Nephron progenitor cell (in vitro differentiated cells): ENCODE data around the gene SLC1A7.
"Not testable (repeated sequence)": the region's sequence is repeated elsewhere in the genome, so short reads cannot be mapped to it uniquely, and the experiment has no call there.

ENCODE experiments used
- DNase-seq: peaks from one replicate; pipeline ENCODE4 v3.0.0; 2021
- H3K27ac Mint-ChIP-seq: 2 replicates; pipeline ENCODE4 v1.8.0; 2021; ENCODE audit warnings: mild to moderate bottlenecking, moderate library complexity, mixed read lengths
- H3K27me3 Mint-ChIP-seq: 2 replicates; pipeline ENCODE4 v1.8.0; 2021; ENCODE audit warnings: mild to moderate bottlenecking, low read depth, mixed read lengths; ENCODE audit not compliant: poor library complexity
- H3K36me3 Mint-ChIP-seq: 2 replicates; pipeline ENCODE4 v1.8.0; 2021; ENCODE audit warnings: low read depth, mixed read lengths
- H3K4me1 Mint-ChIP-seq: 2 replicates; pipeline ENCODE4 v1.8.0; 2021; ENCODE audit warnings: mixed read lengths
- H3K4me3 Mint-ChIP-seq: 2 replicates; pipeline ENCODE4 v1.8.0; 2021; ENCODE audit warnings: mild to moderate bottlenecking, moderate library complexity, mixed read lengths
- H3K9me3 Mint-ChIP-seq: 2 replicates; pipeline ENCODE4 v1.8.0; 2021; ENCODE audit warnings: mild to moderate bottlenecking, moderate library complexity, mixed read lengths
- CTCF ChIP-seq: fragments of 200-600 bp; sonication (generic); IDR thresholded peaks from 2 replicates; pipeline ENCODE4 v1.5.0; 2021; ENCODE audit warnings: antibody characterized with exemption

The SLC1A7 gene

DNA sequence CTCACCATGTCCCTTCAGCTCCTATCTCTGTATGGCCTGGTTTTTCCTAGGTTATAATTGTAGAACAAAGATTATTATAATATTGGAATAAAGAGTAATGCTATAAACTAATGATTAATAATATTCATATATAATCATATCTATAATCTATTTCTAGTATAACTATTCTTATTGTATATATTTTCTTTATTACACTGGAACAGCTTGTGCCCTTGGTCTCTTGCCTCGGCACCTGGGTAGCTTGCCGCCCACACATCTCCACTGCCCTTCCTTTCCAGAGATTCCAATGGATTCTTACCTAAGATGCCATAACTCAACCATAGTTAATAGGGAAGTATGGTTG lies 43.5 kb upstream of the SLC1A7 start:
- not testable (repeated sequence) for H3K36me3 Mint-ChIP-seq, H3K4me1 Mint-ChIP-seq
- peak; percentile 50 for TF ChIP-seq CTCF

GRCh38 chr1:53183095-53183990 lies 40.9 kb upstream of the SLC1A7 start:
- no peak for DNase-seq
- H3K36me3 Mint-ChIP-seq: no peaks in the 10 kb centered on the region
- no peak overlapping the region for H3K4me3 Mint-ChIP-seq
- peaks cover 15% of the 10 kb centered on the region for H3K27me3 Mint-ChIP-seq
- no peak for TF ChIP-seq CTCF
- no peaks in the 10 kb centered on the region for H3K4me1 Mint-ChIP-seq
- H3K9me3 Mint-ChIP-seq: no peaks in the 10 kb centered on the region
- no peak overlapping the region for H3K27ac Mint-ChIP-seq

More for the DNA sequence above, 43.5 kb upstream of the SLC1A7 start:
- H3K27me3 Mint-ChIP-seq: peaks cover 12% of the 10 kb centered on the region
- H3K9me3 Mint-ChIP-seq, DNase-seq, H3K4me3 Mint-ChIP-seq, H3K27ac Mint-ChIP-seq: not testable (repeated sequence)

- H3K4me3 Mint-ChIP-seq: no peak overlapping the region
Observed at GRCh38 chr1:53182716-53183094, 40.3 kb upstream of the SLC1A7 start.

DNA sequence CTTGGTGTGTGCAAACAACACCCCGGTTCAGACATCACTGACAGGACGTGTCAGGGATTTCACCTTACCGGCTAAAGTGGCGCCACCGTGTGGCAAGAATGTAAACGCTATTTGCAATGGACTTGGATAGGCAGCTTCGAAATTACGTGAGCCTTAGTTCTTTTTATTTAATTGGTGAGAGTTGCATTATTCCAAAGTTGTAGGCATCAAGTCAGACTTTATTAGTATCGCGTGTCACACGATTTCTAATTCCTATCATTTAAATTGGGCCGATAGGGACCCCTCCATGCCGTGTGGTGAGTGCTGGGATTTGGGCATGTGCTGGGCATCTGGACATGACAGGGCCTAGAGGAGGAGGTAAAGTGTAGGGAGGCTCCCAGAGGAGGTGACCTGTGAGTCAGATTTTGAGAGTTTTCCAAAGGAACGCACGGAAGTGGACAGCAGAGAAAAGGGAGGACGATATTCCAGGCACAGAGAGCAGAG lies 39.7 kb upstream of the SLC1A7 start:
- Mint-ChIP-seq H3K27me3 (peaks cover 12% of the 10 kb centered on the region), H3K4me3 (no peak overlapping the region), H3K9me3 (no peaks in the 10 kb centered on the region), H3K27ac (no peak overlapping the region), H3K4me1 (no peaks in the 10 kb centered on the region), H3K36me3 (no peaks in the 10 kb centered on the region)
- DNase-seq: peak; percentile 90
- TF ChIP-seq CTCF: peak; percentile 96

More at GRCh38 chr1:53182716-53183094, 40.3 kb upstream of the SLC1A7 start:
- Mint-ChIP-seq H3K27ac (no peak overlapping the region), H3K9me3 (no peaks in the 10 kb centered on the region), H3K4me1 (no peaks in the 10 kb centered on the region), H3K36me3 (no peaks in the 10 kb centered on the region), H3K27me3 (peaks cover 15% of the 10 kb centered on the region)
- TF ChIP-seq CTCF: no peak
- DNase-seq: no peak

DNA sequence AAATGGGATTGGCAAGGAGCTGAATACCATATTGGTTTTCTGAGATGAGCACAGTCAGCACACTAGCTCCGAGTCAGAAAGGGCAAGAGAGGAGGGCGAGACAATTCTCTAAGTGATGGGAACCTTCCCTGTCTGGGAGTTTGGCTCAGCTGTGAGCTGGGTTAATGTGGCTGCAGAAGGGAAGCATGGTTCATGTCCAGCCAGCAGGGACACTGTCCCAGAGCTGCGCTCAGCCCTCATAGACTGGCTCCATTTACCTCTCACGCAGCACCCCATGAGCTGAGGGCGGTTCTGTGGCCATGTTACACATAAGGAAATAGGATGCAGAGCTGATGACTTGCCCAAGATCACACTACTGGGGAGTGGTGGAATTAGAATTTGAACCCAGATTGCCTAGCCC lies 38.5 kb upstream of the SLC1A7 start:
- no peak overlapping the region for H3K4me3 Mint-ChIP-seq
- H3K27me3 Mint-ChIP-seq: peaks cover 9% of the 10 kb centered on the region
- H3K4me1 Mint-ChIP-seq: no peaks in the 10 kb centered on the region
- no peaks in the 10 kb centered on the region for H3K36me3 Mint-ChIP-seq
- TF ChIP-seq CTCF: no peak
- H3K9me3 Mint-ChIP-seq: no peaks in the 10 kb centered on the region
- no peak overlapping the region for H3K27ac Mint-ChIP-seq
- DNase-seq: no peak

- Mint-ChIP-seq H3K27ac (no peak overlapping the region), H3K4me3 (no peak overlapping the region), H3K27me3 (peaks cover 13% of the 10 kb centered on the region), H3K9me3 (no peaks in the 10 kb centered on the region), H3K4me1 (no peaks in the 10 kb centered on the region), H3K36me3 (no peaks in the 10 kb centered on the region)
- DNase-seq: no peak
- no peak for TF ChIP-seq CTCF
Observed at GRCh38 chr1:53180226-53180625, 37.8 kb upstream of the SLC1A7 start.
